RPMI7951 (cell line): ENCODE results near the gene CLOCK. TPM values are rescaled to one million over a fixed set of nuclear protein-coding genes. Genes with fewer than 3 reads are reported as not detected.

Experiments used
- DNase-seq: peaks from one replicate; pipeline ENCODE4 v3.0.0-alpha.2; 2012; ENCODE audit warnings: low read depth
- total RNA-seq: library from RNA; depleted of rRNA; stranded (reverse); fragments of >200 nt; shearing (Covaris generic); gene quantifications from 2 replicates; pipeline ENCODE4 v1.2.3, GENCODE V29; 2014; rRNA removed

The CLOCK gene
- total RNA-seq, 1 experiment from 2014 or later: 26.0 TPM

DNA sequence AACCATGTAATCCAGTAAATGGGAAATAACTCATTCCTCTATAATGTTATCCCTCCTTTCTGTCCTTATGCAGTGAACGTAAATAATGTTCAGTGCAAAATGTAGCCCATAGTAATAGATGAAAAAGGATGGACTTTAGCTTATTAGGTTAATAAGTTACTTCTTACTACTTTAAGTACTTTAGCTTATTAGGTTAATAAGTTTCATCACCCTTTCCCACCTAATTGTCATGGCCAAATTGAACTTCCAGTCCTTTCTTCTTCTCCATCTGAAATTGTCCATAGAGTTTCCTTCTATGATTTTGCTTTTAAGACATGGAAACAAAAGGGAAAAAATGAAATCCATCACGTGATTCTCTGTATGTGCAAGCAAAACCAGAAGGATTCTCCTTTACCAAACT, 166.1 kb downstream of the CLOCK start:
- DNase-seq: no peak

DNA sequence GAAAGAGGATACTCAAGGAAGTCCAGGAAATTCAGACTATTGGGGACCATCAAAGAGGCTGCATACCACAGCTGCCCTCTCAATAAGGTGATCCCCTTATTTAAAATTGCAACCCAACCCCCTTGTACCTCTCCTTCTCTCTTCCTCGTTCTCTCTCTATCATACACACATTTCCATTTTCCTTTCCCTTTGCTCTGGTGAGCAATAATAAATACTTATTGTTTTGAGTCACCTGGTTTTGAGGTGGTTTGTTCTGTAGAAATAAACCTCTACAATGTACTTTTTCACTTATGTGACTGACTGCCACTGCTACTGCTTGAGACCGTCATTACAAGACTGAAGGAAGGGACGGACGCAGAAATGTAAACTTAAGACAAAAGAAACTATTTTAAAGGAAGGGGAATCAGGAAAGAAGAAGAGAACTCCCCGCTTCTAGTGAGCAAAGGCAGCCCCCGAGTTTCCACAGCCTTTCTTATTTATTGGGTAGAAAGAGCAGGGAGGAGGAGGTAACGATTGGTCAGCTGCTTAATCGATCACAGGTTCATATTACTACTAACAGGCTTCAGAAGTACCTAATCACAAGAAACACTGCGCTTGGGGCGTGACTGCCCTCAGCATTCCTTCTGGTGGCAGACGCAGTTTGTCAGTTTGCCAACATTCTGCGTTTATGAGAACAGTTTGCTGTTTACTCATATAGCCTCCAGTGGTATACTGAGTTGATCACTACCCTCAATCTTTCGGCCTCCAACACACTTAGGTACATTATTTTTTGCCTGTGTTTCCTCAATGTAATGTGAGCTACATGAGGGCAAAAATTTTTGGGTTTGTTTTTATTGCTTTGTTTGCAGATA, 167.9 kb downstream of the CLOCK start:
- peak; percentile 79 for DNase-seq

Other genes with a start within 250 kb of the CLOCK start
- 15.5 and 16.0 TPM in 2 replicates for gene SRD5A3, start 200.7 kb downstream of the CLOCK start, total RNA-seq
- 96.1 and 101 TPM in 2 replicates for gene TMEM165, start 151.0 kb downstream of the CLOCK start, total RNA-seq
- gene PDCL2, start 45.3 kb upstream of the CLOCK start, total RNA-seq: not detected in 2 replicates
- gene NMU, start 89.4 kb upstream of the CLOCK start, total RNA-seq: 5.5 and 7.3 TPM in 2 replicates